Stimulated activated CD4-positive, alpha-beta T cell treated with anti-CD3 and anti-CD28 coated beads, Interleukin-1b, Interleukin-23, amount 100 ng/mL, for 4 hours (primary cell): ENCODE measurements around the gene SUN5.
"Not testable (repeated sequence)": the region's sequence is repeated elsewhere in the genome, so short reads cannot be mapped to it uniquely, and the experiment has no call there.

Experiments used
- DNase-seq, 2 donors: peaks; one replicate each; pipeline ENCODE4 v3.0.0-alpha.2; 2020; ENCODE audit warnings: low read depth in 2 of 2

Gene SUN5, protein sequence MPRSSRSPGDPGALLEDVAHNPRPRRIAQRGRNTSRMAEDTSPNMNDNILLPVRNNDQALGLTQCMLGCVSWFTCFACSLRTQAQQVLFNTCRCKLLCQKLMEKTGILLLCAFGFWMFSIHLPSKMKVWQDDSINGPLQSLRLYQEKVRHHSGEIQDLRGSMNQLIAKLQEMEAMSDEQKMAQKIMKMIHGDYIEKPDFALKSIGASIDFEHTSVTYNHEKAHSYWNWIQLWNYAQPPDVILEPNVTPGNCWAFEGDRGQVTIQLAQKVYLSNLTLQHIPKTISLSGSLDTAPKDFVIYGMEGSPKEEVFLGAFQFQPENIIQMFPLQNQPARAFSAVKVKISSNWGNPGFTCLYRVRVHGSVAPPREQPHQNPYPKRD

DNA sequence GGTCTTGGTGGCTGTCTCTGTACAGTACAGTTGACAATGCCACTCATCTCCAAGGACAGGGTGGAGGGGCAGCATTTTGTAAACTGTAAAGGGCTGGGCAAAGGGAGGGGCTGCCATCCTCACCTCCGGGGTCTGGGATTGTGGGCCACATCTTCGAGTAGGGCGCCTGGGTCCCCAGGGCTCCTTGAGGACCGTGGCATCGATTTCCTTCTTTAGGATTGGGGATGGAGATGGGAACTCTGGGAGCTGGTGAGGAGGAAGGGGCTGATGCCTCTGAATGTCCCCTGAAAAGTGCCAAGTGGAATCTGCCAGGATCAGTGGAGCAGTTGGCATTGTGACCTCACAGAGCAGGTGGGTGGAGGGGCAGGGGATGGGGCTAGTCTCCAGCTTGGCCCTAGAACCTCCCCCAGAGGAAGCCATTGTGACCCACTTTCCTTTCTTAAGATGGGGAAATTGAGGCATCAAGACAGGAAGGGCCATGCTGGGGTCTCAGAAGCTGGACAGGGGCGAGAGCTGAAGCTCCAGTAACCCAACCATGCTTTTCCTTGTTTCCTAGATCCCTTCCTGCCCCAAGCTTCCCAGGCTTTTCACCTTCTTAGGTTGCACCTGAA lies at the start of gene SUN5:
SUN5 (minus strand) TSS at position 293 of the 611 bp plus-strand sequence; CDS start at position 200, 93 bp downstream.
- DNase-seq = no peak

- DNase-seq = no peak
These were observed 49.3 kb upstream of the SUN5 start, which contains the start of gene BPIFB3 for GRCh38 chr20:33053291-33054106. BPIFB3 (plus strand) TSS chr20:33053903; CDS start chr20:33055436, 1,533 bp downstream.

DNA sequence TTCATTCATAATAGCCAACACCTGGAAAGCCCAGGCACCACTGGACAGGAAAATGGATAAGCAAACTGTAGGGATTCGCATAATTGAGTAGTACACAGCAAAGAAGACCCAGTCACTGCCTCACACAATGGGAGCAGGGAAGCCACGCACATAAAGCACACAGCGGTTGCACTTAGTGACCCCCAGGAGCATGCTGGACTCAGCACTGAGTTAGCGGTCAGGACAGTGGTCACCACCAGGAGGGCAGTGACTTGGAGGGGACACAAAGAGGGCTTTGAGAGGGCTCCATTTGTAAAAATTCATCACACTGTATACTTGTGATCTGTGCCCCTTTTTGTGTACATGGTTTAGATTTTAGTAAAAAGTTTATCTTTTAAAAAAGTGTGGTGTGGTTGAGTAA lies 47.1 kb upstream of the SUN5 start:
- DNase-seq = no peak

DNA sequence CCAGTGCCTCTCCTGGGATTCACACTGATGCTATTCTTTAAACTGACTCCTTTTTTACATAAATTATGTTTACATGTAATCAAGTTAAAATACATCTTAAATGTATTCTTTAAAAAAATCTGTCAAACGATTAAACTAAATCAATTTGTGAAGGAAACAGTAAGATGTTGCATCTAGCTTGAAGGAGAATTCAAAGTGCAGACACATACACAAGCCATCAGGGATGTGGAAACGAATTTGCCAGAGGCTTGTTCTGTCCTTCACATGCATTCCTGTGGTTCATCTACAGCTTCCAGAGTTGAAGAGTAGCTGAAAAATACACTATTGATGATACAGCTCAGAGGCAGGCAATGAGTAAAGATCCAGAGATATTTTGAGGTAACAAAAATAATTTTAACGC lies 42.2 kb upstream of the SUN5 start:
- no peak for DNase-seq

- DNase-seq = not testable (repeated sequence)
These were observed 41.0 kb upstream of the SUN5 start for GRCh38 chr20:33045129-33045721.

DNA sequence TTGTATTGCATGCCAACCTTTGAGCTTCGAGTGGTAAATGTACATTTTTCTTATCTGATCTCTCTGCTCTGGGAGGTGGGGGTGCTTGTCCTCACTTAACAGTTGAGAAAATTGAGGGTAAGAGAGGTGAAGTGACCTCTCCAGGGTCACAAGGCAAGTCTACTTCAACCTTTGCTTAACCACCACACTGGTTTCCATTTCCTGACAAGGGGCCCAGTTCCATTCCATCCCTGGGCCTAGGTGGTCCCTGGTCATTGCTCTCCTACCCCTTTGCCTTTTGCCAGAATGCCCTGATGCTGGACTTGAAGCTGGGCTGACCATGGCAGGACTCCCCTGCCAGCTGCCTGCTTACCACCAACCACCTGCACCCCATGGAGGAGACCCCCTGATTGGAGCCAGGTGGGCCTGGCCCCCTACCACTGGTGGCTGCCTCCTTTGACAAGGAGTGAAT lies 39.5 kb upstream of the SUN5 start:
- no peak for DNase-seq

DNA sequence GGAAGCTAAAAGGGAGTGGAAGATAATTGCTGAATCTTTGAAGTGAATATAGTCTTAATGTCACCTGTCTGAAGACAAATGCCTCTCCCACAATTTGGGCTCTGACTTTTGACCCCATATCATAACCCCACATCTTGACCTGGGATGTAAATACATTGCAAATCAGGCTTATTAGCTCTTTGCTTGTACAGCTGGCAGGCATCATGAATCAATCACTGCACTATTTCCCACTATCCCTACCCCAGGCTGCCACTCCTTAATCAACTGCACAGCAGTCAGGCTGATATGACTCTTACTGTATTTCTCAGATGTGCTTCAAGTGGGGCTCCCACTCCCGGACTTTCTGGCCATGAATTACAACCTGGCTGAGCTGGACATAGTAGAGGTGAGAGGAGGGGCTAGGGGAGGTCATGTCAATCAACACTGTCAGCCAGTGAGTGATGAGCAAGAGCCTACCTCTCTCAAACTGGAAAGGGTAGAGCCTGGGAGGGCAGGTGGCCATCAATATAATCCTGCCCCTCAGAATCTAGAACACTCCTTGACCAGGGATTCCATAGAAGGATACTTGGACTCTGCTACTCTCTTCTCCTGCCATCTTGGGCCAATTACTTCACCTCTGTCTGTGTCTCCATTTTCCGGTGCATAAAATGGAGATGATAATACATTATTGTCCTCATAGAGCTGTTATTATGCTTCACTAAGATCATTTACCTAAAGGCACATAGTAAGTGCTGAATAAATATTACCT lies 38.9 kb upstream of the SUN5 start:
- no peak for DNase-seq

GRCh38 chr20:33042430-33042829 lies 38.2 kb upstream of the SUN5 start:
- DNase-seq = no peak

GRCh38 chr20:33038243-33038642 lies 34.0 kb upstream of the SUN5 start:
- DNase-seq = no peak

DNA sequence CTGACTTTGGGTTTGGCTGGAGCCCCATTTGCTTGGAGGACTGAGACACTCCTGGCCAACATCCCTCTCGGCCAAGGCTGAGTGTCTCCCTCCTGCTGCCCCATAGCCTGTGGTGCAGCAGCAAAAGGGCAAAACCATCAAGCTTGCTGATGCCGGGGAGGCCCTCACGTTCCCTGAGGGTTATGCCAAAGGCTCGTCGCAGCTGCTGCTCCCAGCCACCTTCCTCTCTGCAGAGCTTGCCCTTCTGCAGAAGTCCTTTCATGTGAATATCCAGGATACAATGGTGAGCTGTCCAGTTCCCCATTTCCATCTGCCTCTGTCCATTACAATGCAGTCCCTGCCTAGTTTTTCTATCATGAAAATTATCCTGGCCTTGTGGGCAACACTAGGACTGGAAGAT lies 33.2 kb upstream of the SUN5 start:
- DNase-seq = no peak

DNA sequence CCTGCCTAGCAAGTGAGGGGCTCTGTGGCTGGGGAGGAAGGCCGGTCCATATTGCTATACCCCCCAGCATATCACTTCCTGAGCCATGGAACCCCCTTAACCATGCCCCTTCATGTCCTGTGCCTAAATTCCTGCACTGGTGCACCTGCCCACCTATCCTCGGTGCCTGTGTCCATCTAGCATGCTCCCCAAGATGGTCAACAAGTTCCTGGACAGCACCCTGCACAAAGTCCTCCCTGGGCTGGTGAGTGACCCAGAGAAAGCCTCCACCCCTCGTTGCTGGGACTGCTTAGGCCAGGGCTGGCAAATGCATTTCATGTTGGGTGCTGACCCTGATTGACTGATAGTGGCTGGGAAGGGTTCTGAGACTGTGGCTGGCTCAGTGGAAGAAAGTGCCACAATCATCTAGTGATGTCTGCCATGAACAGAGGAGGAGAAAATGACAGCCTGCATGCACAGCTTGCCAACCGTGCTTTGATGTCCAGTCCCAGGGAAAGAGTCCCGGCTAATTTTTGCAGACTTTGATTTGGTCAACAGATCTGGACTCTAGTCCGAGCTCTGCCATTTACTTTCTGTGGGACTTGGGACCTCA lies 30.8 kb upstream of the SUN5 start:
- DNase-seq = no peak

DNA sequence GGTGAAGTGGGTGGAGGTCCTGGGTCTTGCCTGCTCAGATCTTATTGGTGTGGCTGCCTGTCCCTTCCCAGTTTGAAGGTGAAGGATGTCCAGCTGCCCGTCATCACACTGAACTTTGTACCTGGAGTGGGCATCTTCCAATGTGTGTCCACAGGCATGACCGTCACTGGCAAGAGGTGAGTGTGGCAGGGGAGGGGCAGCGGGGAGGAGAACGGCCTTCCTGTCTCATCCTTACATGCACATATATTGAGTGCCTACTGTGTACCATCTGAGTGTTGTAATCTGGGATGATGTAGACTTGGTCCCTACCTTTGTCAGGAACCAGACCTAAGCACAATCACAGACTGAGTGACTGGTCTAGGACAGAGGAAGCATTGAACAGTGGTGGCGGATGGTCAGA lies 29.9 kb upstream of the SUN5 start:
- no peak for DNase-seq

- no peak for DNase-seq
These were observed 29.1 kb upstream of the SUN5 start for GRCh38 chr20:33033381-33033780.

DNA sequence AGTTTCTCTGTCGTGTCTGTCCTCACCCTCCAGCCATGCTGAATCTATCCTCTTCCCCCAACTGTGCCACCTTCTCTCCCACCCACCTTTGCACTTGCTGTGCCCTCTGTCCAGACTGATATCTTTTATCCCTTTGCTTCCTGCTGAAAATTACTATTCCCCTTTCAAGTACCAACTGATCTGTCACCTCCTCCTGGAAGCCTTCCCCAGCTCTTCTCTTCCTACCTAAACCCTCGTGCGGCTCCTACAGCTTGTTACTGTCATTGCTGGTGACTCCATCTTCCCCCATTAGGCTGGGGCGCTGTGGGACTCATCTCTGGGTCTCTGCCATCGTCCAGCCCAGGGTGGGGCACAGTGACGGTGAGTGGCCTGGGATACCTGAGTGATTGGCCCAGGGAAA lies 28.3 kb upstream of the SUN5 start:
- no peak for DNase-seq

DNA sequence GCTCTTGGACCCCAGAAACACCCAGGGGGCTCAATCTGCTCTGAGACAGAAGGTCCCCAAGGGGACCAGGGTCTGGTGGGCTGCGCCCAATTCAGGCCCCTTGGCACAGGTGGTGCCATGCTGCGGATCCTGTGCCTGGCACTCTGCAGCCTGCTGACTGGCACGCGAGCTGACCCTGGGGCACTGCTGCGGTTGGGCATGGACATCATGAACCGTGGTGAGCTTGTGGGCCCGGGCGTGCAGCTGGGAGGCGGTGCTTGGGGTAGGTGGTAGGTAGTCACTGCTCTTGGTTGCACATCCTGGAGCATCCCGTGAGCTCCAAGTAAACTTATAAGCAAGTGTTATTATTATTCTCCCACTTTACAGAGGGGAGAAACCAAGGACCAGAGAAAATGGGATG lies 27.3 kb upstream of the SUN5 start, which contains the start of gene BPIFB6:
BPIFB6 (plus strand) TSS at position 118 of the 400 bp plus-strand sequence; CDS start at position 118, 0 bp downstream.
- DNase-seq = no peak

- DNase-seq = no peak
These were observed 26.3 kb upstream of the SUN5 start for GRCh38 chr20:33030569-33030968.

GRCh38 chr20:33030076-33030475 lies 25.8 kb upstream of the SUN5 start:
- DNase-seq = no peak

DNA sequence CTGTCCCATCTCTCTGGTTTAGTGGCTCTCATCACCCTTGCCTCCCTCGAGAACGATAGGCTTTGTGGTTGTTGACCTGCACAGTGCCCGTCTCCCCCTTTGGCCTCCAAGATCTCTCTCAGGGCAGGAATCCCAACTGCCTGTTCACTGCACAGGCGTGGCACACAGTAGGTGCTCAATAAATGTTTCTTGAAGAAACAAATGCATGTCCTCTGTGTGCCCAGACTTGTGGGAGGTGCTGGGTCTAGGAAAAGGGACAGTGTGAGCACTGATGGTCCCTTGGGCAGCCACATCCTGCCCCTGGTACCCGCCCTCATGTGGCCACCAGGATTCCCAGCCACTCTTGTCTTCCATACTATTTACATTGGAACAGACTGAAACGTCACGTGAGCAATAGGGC lies 24.6 kb upstream of the SUN5 start:
- no peak for DNase-seq

GRCh38 chr20:33027769-33028751 lies 23.8 kb upstream of the SUN5 start:
- DNase-seq = no peak
